Measurements from ENCODE around the gene BMPR1B.
"Not testable (repeated sequence)": the region's sequence is repeated elsewhere in the genome, so short reads cannot be mapped to it uniquely, and the experiment has no call there.

Gene BMPR1B

DNA sequence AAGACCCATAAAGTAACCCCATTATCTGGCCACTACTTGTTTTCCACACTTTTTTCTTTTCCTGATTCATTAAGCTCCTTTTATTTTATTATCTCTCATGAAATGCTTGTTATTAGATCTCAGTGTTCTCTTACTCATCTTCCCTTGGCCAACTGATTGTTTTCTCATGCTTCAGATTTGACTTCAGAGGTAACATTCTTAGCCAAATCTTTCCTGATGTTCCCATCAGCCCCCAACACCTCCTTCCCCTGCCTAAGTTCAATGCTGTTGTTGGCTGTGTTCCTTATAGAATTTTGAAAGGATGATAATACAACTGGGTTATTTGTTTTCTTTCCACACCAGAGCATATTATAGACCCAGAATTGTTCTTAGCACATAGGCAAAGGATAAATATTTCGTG is 75.6 kb downstream of the BMPR1B start:
- DNase-seq (ENCODE audit: low read depth) = no peak

GRCh38 chr4:94834501-94834900 is 76.7 kb downstream of the BMPR1B start:
- no peak for DNase-seq (ENCODE audit: low read depth)

DNA sequence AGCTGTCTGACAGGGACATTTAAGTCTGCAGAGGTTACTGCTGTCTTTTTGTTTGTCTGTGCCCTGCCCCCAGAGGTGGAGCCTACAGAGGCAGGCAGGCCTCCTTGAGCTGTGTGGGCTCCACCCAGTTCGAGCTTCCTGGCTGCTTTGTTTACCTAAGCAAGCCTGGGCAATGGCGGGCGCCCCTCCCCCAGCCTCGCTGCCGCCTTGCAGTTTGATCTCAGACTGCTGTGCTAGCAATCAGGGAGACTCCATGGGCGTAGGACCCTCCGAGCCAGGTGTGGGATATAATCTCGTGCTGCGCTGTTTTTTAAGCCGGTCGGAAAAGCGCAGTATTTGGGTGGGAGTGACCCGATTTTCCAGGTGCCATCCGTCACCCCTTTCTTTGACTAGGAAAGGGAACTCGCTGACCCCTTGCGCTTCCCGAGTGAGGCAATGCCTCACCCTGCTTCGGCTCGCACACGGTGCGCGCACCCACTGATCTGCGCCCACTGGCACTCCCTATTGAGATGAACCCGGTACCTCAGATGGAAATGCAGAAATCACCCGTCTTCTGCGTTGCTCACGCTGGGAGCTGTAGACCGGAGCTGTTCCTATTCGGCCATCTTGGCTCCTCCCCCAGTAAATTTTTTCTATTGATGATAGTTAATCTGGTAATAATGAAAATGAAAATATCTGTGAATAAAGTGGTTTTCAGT is 83.6 kb downstream of the BMPR1B start:
- not testable (repeated sequence) for DNase-seq (ENCODE audit: low read depth)

DNA sequence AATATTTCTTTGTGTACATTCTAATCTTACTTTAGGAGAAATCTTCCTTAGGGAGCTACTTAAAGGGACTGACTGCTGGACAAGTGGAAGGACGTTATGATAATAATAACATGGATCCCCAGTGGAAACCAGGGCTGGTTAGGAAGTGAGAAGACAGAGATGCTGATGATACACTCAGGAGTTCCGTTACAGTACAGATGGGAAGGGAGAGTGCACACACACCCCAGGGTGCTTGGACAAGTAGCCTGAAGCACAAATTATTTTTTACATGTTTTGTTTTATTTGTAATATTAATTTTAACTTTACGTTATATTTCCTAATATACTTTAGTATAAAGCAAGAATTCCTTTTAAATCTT is 84.1 kb downstream of the BMPR1B start:
- no peak for DNase-seq (ENCODE audit: low read depth)

GRCh38 chr4:94843216-94843615 is 85.5 kb downstream of the BMPR1B start:
- DNase-seq (ENCODE audit: low read depth) = no peak

GRCh38 chr4:94848326-94848725 is 90.6 kb downstream of the BMPR1B start:
- DNase-seq (ENCODE audit: low read depth) = no peak

DNA sequence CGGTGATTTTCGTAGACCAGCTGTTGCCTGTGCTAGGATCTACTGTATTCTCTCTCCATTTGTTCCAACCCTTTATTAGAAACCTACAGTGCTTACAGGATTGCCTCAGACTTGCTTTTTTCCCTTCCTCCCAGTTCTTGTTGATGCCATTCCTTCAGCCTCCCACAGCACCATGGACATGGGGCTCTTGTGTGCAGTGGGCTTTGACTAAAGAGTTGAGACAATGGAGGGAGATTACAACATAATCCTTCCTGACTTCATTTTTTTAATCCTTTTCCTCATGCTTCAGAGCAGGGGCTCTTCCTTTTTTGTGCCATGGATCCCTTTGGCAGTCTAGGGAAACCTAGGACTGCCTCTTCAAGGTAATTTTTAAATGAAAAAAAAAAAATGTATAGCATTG is 92.1 kb downstream of the BMPR1B start:
- DNase-seq (ENCODE audit: low read depth) = no peak

- DNase-seq (ENCODE audit: low read depth) = no peak
Observed at GRCh38 chr4:94852616-94853015, 94.9 kb downstream of the BMPR1B start.

DNA sequence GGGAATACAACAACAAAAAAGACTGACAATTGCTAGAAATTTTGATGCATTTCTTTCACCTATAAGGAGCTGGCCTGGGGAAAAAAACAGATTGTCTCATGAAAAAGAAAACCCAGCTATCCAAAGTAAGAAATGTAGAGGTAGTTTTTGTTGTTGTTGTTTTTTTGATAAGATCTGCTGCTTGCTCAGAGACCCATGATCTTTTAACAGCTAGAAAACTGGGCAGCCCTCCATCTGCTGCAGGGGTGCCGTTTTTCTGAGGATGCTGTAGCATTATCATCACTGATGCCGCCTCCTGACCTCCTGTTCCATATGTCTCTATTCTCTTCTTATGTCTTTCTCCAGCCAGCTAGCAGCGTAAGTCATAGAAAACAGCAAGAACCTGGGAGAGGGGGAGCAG is 98.3 kb downstream of the BMPR1B start:
- no peak for DNase-seq (ENCODE audit: low read depth)

- no peak for DNase-seq (ENCODE audit: low read depth)
Observed at GRCh38 chr4:94870146-94870545, 112.4 kb downstream of the BMPR1B start.

DNA sequence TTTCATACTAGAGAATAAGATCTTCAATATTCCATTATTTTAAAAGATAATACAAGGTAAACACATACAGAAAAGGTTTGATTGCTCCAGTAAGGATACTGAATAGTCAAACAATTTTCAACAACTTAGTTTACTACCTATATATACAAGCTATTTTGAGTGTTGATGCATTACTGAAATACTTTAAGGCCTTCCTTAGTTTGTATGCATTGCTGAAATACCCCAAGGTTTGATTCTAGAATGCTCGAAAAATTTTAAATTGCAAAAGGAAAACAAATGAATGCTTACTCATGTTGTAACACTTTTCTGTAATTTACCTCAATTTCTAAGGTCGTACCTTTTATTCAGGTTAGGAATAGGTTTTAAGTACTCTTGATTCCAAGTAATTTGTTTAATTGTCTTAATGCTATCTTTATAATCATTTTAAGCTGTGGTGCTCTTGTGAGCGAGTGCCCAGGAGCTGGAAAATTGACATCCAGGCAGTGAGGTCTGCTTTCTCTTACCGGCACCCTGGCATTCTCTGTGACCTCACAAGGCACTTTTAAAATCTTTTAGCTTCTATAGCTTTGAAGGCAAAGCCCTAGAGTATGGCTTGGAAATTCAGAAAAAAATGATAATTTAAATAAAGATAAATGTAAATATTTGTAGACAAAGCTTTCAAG is 114.0 kb downstream of the BMPR1B start:
- no peak for DNase-seq (ENCODE audit: low read depth)

GRCh38 chr4:94877973-94878372 is 120.2 kb downstream of the BMPR1B start:
- DNase-seq (ENCODE audit: low read depth) = no peak

DNA sequence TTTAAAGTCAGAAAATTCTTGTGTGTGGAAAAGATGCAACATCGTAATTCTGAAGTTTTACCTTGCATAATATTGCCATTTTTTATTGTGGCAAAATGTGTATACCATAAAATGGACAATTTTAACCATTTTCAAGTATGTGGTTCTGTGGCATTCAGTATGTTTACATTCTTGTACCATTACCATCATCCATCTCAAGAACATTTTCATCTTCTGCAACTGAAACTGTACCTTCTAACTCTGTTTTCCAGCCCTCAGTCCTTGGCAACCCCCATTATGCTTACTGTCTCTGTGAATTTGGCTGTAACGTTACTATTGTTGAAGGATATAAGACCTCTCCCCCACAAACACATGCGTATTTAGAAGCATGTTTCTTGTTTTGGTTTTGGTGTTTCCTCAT is 123.2 kb downstream of the BMPR1B start:
- no peak for DNase-seq (ENCODE audit: low read depth)

DNA sequence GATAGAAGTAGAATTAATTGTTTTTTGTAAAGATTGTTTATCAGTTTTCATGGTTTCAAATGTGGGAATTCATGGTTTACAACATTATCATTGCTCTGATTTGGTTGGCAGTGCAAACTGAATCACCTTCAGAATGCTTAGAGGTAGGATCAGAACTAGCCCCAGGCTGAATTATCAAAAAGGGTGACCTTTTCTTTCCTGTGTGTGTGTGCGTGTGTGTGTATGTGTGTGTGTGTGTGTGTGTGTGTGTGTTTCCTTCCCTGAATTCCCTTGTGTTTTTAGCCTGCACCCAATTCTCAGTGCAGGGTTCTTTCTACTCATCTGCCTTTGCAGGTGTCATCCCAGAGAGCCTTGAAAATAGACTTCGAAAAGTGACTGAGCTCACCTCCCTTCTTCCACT is 125.0 kb downstream of the BMPR1B start:
- DNase-seq (ENCODE audit: low read depth) = no peak

DNA sequence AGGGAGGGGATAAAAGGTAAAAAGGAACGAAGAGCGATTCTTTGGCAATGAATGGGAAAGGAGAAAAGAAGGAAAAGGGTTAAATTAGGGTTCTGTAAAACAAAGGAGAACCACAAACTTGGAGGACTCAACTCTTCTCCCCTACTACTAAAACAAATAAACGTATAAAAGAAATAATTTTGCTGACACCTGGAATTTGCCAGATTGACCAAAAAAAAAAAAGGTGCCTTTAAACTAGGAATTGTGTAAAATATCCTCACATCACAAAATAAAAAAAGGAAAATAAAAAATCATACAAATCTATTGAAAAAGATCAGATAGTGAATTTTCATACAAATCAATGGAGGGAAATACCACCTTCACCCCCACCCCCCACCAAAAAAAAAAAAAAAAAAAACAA is 129.3 kb downstream of the BMPR1B start:
- no peak for DNase-seq (ENCODE audit: low read depth)

DNA sequence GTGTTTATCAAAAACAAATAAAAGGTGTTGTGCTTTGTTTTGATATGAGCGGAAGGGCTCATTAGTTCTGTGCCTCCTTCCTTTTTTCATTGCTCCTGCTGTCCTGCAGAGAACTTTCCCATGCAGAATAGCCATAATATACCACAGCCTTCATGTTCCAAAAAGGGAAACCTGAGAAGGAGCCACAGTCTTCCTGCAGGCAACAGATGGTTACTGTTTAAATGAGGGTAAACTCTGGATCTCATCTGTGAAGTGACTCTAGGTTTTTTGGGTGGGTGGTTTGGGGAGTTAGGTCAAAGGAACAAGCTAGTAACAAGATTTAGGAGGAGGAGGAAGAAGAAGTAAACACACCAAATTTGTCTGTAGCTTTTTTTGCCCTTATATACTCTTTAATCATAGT is 131.8 kb downstream of the BMPR1B start:
- no peak for DNase-seq (ENCODE audit: low read depth)

- no peak for DNase-seq (ENCODE audit: low read depth)
Observed at GRCh38 chr4:94889946-94890345, 132.2 kb downstream of the BMPR1B start.

GRCh38 chr4:94890579-94890978 is 132.8 kb downstream of the BMPR1B start:
- DNase-seq (ENCODE audit: low read depth) = no peak

DNA sequence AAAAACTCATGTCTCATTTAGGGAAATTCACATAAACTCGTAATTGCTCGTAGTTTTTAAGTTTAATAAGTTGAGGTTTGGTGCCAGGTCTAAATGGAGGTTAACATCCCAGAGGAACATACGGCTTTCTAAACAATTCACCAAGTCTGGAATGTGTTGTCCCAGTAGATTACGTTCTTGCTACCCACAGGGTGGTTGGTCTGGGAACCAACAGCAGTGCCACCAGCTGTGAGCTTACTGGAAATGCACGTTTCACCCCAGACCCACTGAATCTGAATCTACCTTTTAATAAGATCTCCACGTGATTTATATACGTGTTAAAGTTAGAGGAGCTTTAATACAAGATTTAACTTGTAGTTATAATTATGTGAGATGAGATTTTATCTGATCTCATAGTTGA is 134.3 kb downstream of the BMPR1B start:
- DNase-seq (ENCODE audit: low read depth) = no peak

GRCh38 chr4:94895081-94895480 is 137.3 kb downstream of the BMPR1B start:
- no peak for DNase-seq (ENCODE audit: low read depth)

- DNase-seq (ENCODE audit: low read depth) = no peak
Observed at GRCh38 chr4:94897023-94897422, 139.3 kb downstream of the BMPR1B start.

GRCh38 chr4:94905511-94905910 is 147.8 kb downstream of the BMPR1B start:
- no peak for DNase-seq (ENCODE audit: low read depth)

DNA sequence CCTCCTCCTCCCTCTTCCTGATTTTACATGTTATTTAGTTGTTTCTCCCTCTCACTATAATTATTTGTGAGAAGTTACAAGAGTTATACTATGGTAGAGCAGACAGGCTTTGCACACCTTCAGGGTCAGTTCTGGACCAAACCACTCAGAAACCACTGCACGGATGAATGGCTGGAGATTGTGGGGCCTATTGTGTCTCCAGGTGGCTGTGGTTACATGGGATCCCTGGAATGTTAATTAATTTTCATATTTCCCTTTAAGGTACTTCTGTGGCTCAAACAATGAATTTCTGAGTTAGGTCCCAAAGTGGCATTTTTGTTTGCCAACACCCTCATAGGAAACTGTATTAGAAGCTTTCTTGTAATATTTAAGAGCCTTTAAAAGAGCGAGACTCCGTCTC is 151.9 kb downstream of the BMPR1B start:
- no peak for DNase-seq (ENCODE audit: low read depth)

GRCh38 chr4:94911106-94911505 is 153.4 kb downstream of the BMPR1B start:
- DNase-seq (ENCODE audit: low read depth) = no peak

All from stimulated activated CD4-positive, alpha-beta T cell treated with anti-CD3 and anti-CD28 coated beads, Interleukin-2, amount 100 ng/mL, for 4 hours (primary cell).